Osteocyte (in vitro differentiated cells): ENCODE measurements around the gene AGFG2. TPM values are rescaled to one million over a fixed set of nuclear protein-coding genes. Genes with fewer than 3 reads are reported as not detected.
"Not testable (repeated sequence)": the region's sequence is repeated elsewhere in the genome, so short reads cannot be mapped to it uniquely, and the experiment has no call there.

ENCODE experiments used
- DNase-seq: peaks from one replicate; pipeline ENCODE4 v3.0.0; 2021; ENCODE audit warnings: mixed read lengths; ENCODE audit not compliant: unreplicated experiment; ENCODE audit errors: extremely low spot score
- H3K27ac Mint-ChIP-seq: one replicate; pipeline ENCODE4 v1.8.0; 2021; ENCODE audit warnings: mild to moderate bottlenecking, mixed read lengths; ENCODE audit not compliant: unreplicated experiment
- H3K27me3 Mint-ChIP-seq: one replicate; pipeline ENCODE4 v1.8.0; 2021; ENCODE audit warnings: mixed read lengths; ENCODE audit not compliant: unreplicated experiment
- H3K36me3 Mint-ChIP-seq: one replicate; pipeline ENCODE4 v1.8.0; 2021; ENCODE audit warnings: mixed read lengths; ENCODE audit not compliant: unreplicated experiment
- H3K4me1 Mint-ChIP-seq: one replicate; pipeline ENCODE4 v1.8.0; 2021; ENCODE audit warnings: mixed read lengths; ENCODE audit not compliant: unreplicated experiment
- H3K4me3 Mint-ChIP-seq: one replicate; pipeline ENCODE4 v1.8.0; 2021; ENCODE audit warnings: mild to moderate bottlenecking, moderate library complexity, mixed read lengths; ENCODE audit not compliant: unreplicated experiment
- H3K9me3 Mint-ChIP-seq: one replicate; pipeline ENCODE4 v1.8.0; 2021; ENCODE audit warnings: mixed read lengths; ENCODE audit not compliant: unreplicated experiment
- total RNA-seq: library from RNA; stranded (reverse); gene quantifications from 2 replicates; pipeline ENCODE4 v1.2.1, GENCODE V29; 2021
- TF ChIP-seq, protein P1 (sequence below): fragments of 200-600 bp; sonication (generic); IDR thresholded peaks from 2 replicates; pipeline ENCODE4 v1.5.0; 2021; ENCODE audit warnings: antibody characterized with exemption, mild to moderate bottlenecking, moderate library complexity

The AGFG2 gene
- total RNA-seq, 1 donor from 2014 or later = 10.8 TPM

DNA sequence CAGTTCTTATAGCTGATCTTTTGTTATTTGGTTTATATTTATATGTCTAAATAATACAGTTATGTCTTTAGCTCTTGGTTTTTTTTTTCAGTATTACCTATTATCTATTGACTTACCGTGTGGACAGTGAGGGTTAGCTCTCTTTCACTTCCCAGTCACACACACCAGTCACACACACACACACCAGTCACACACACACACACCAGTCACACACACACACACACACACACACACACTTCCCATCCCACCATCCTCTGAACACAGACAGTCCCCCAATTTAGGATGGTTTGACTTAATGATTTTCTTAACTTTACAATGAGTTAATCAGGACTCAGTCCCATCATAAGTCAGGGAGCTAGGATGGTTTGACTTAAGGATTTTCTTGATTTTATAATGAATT, 18.9 kb upstream of the AGFG2 start:
- TF ChIP-seq, protein P1, sequence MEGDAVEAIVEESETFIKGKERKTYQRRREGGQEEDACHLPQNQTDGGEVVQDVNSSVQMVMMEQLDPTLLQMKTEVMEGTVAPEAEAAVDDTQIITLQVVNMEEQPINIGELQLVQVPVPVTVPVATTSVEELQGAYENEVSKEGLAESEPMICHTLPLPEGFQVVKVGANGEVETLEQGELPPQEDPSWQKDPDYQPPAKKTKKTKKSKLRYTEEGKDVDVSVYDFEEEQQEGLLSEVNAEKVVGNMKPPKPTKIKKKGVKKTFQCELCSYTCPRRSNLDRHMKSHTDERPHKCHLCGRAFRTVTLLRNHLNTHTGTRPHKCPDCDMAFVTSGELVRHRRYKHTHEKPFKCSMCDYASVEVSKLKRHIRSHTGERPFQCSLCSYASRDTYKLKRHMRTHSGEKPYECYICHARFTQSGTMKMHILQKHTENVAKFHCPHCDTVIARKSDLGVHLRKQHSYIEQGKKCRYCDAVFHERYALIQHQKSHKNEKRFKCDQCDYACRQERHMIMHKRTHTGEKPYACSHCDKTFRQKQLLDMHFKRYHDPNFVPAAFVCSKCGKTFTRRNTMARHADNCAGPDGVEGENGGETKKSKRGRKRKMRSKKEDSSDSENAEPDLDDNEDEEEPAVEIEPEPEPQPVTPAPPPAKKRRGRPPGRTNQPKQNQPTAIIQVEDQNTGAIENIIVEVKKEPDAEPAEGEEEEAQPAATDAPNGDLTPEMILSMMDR = no peak
- H3K9me3 Mint-ChIP-seq = no peaks in the 10 kb centered on the region
- peaks cover 16% of the 10 kb centered on the region for H3K4me1 Mint-ChIP-seq
- no peak overlapping the region for H3K27ac Mint-ChIP-seq
- H3K36me3 Mint-ChIP-seq = no peaks in the 10 kb centered on the region
- no peak for DNase-seq
- H3K27me3 Mint-ChIP-seq = peaks cover 3% of the 10 kb centered on the region
- H3K4me3 Mint-ChIP-seq = no peak overlapping the region

DNA sequence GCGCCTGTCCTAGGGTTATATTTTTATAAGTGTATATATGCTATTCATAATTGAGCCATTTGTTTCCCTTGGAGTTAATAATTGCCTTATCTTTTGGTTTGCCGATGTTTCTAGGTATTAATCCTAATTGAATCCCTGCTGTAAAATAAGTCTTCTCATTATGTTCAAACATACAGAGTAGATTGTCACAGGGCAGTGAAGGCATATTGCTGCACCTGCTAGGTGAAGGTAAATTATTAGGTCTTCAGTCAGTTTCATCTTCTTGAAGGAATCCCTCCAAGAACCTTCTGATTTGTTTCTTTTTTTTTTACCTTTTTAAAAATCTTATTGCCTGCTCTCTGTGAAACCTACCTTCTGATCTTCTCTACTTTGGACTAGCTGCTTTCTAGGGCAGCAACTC, 17.9 kb upstream of the AGFG2 start:
- TF ChIP-seq, protein P1 = no peak

DNA sequence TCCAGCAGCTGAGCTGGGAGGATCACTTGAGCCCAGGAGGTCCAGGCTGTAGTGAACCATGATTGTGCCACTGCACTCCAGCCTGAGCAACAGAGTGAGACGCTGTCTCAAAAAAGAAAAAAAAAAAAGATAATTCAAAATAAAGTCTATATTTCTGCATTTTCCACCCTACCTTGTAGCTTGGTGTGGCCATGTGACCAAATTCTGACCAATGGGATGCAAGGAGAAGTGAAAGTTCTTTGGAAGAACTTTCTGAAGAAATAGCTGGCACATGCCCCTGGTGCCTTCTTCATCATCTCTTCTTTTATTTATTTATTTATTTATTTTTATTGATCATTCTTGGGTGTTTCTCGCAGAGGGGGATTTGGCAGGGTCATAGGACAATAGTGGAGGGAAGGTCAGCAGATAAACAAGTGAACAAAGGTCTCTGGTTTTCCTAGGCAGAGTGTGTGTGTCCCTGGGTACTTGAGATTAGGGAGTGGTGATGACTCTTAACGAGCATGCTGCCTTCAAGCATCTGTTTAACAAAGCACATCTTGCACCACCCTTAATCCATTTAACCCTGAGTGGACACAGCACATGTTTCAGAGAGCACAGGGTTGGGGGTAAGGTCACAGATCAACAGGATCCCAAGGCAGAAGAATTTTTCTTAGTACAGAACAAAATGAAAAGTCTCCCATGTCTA, 17.0 kb upstream of the AGFG2 start:
- DNase-seq, H3K27ac Mint-ChIP-seq, H3K4me3 Mint-ChIP-seq, H3K36me3 Mint-ChIP-seq, H3K4me1 Mint-ChIP-seq, H3K9me3 Mint-ChIP-seq, H3K27me3 Mint-ChIP-seq: not testable (repeated sequence)

More for the DNA sequence above, 17.9 kb upstream of the AGFG2 start:
- Mint-ChIP-seq H3K27me3 (peaks cover 3% of the 10 kb centered on the region), H3K4me1 (peaks cover 6% of the 10 kb centered on the region), H3K4me3 (no peak overlapping the region), H3K9me3 (no peaks in the 10 kb centered on the region), H3K36me3 (no peaks in the 10 kb centered on the region), H3K27ac (no peak overlapping the region)
- DNase-seq = no peak

DNA sequence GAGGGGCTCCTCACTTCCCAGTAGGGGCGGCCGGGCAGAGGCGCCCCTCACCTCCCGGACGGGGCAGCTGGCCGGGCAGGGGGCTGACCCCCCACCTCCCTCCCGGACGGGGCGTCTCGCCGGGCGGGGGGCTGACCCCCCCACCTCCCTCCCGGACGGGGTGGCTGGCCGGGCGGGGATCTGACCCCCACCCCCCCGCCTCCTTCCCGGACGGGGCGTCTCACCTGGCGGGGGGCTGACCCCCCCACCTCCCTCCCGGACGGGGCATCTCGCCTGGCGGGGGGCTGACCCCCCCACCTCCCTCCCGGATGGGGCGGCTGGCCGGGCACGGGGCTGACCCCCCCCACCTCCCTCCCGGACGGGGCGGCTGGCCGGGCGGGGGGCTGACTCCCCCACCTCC, 15.8 kb upstream of the AGFG2 start:
- not testable (repeated sequence) for H3K4me3 Mint-ChIP-seq, H3K4me1 Mint-ChIP-seq, H3K27ac Mint-ChIP-seq, H3K27me3 Mint-ChIP-seq, DNase-seq, H3K9me3 Mint-ChIP-seq, H3K36me3 Mint-ChIP-seq

DNA sequence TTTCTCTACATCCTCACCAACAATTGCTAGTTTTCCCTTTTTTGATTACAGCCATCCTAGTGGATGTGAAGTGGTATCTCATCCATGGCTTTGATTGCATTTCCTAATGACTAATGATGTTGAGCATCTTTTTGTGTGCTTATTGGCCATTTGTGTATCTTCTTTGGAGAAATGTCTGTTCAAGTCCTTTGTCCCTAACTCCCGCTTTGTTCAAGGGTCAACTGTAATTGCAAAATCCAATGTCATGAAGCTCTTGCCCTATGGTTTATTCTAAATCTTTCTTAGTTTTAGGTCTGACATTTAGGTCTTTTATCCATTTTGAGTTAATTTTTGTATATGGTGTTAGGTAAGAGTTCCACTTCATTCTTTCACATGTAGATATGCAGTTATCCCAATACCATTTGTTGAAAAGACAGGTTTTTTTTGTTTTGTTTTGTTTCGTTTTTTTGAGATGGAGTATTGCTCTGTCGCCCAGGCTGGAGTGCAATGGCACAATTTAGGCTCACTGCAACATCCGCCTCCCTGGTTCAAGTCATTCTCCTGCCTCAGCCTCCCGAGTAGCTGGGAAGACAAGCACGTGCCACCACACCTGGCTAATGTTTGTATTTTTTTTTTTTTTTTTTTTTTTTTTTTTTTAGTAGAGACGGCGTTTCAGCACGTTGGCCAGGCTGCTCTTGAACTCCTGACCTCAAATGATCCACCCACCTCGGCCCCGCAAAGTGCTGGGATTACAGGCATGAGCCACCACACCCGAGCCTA, 10.7 kb upstream of the AGFG2 start:
- H3K4me1 Mint-ChIP-seq, H3K27me3 Mint-ChIP-seq, H3K36me3 Mint-ChIP-seq, H3K4me3 Mint-ChIP-seq, H3K9me3 Mint-ChIP-seq, DNase-seq, H3K27ac Mint-ChIP-seq: not testable (repeated sequence)

DNA sequence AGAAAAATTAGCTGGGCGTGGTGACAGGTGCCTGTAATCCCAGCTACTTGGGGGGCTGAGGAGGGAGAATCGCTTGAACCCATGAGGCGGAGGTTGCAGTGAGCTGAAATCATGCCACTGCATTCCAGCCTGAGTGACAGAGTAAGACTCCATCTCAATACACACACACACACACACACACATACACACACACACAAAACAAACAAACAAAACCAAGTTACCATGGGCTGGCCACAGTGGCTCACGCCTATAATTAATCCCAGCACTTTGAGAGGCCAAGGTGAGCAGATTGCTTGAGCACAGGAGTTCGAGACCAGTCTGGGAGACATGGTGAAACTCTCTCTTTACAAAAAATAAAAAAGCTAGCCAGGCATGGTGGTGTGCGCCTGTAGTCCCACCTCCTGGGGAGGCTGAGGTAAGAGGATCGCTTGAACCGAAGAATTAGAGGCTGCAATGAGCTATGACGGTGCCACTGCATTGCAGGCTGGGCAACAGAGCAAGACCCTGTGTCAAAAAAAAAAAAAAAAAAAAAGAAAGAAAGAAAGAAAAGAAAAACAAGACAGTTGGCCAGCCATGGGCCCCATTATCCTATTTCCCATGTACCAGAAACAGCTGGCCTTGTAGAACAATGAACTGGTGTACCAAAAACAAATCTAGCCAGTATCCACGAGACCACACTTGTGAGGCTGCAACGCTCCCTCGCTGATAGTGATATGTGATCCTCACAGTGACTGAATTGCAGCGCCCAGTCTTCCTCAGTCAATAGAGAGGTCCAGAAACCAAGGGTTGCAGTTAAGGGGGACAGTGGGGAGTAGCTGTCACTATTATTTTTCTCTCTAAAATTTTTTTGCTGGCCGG, 6.6 kb upstream of the AGFG2 start:
- Mint-ChIP-seq H3K36me3 (no peaks in the 10 kb centered on the region), H3K4me1 (peaks cover 2% of the 10 kb centered on the region), H3K9me3 (no peaks in the 10 kb centered on the region), H3K27ac (no peak overlapping the region), H3K27me3 (no peaks in the 10 kb centered on the region), H3K4me3 (no peak overlapping the region)
- TF ChIP-seq, protein P1 = no peak
- no peak for DNase-seq

DNA sequence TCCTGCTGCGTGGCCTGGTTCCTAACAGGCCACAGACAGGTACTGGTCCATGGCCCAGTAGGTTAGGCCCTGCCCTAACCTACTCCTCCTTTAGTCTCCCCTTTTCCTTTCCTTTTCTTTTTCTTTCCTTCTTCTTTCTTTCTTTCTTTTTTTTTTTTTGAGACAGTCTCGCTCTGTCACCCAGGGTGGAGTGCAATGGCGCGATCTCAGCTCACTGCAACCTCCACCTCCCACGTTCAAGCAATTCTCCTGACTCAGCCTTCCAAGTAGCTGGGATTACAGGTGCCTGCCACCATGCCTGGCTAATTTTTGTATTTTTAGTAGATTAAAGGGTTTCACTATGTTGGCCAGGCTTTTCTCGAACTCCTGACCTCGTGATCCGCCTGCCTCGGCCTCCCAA, 3.0 kb upstream of the AGFG2 start:
- not testable (repeated sequence) for H3K27ac Mint-ChIP-seq, DNase-seq, H3K36me3 Mint-ChIP-seq, H3K9me3 Mint-ChIP-seq, H3K27me3 Mint-ChIP-seq, H3K4me3 Mint-ChIP-seq
- peaks cover 15% of the 10 kb centered on the region for H3K4me1 Mint-ChIP-seq

DNA sequence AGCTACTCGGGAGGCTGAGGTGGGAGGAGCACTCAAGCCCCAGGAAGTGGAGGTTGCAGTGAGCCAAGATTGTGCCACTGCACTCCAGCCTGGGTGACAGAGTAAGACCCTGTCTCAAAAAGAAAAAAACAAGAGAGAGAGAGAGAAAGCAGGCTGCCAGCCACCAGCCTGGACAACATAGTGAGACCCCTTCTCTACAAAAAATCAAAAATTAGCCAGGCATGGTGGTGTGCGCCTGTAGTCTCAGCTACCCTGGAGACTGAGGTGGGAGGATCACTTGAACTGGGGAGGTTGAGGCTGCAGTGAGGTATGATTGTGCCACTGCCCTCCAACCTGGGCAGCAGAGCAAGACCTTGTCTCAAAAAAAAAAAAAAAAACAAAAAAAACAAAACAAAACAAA, 2.3 kb upstream of the AGFG2 start:
- H3K9me3 Mint-ChIP-seq, H3K36me3 Mint-ChIP-seq, H3K27me3 Mint-ChIP-seq, DNase-seq, H3K27ac Mint-ChIP-seq, H3K4me3 Mint-ChIP-seq: not testable (repeated sequence)
- H3K4me1 Mint-ChIP-seq = peaks cover 15% of the 10 kb centered on the region
